ENCODE measurements around the gene SCYGR1. TPM values are rescaled to one million over a fixed set of nuclear protein-coding genes. Genes with fewer than 3 reads are reported as not detected.
"Not testable (repeated sequence)": the region's sequence is repeated elsewhere in the genome, so short reads cannot be mapped to it uniquely, and the experiment has no call there.

Gene SCYGR1
- total RNA-seq, result not detected in 2 replicates

GRCh38 chr2:227387583-227387982 lies at the start of gene SCYGR1:
Gene SCYGR1 (minus strand): TSS chr2:227387949. CDS start chr2:227387949, 0 bp downstream.
- intact Hi-C loops (cut with micrococcal nuclease), result not testable (repeated sequence)

- intact Hi-C loops (cut with micrococcal nuclease), result no loop called here
Measured at GRCh38 chr2:227436436-227437174, 48.9 kb upstream of the SCYGR1 start.

- intact Hi-C loops (cut with micrococcal nuclease), result no loop called here
Measured at GRCh38 chr2:227433171-227433570, 45.4 kb upstream of the SCYGR1 start.

GRCh38 chr2:227430639-227431038 lies 42.9 kb upstream of the SCYGR1 start:
- intact Hi-C loops (cut with micrococcal nuclease), result no loop called here

GRCh38 chr2:227428731-227429285 lies 41.1 kb upstream of the SCYGR1 start:
- intact Hi-C loops (cut with micrococcal nuclease), result no loop called here

- intact Hi-C loops (cut with micrococcal nuclease), result no loop called here
Measured at GRCh38 chr2:227423656-227424499, 36.1 kb upstream of the SCYGR1 start.

- intact Hi-C loops (cut with micrococcal nuclease), result no loop called here
Measured at GRCh38 chr2:227420087-227421052, 32.6 kb upstream of the SCYGR1 start.

GRCh38 chr2:227416701-227417100 lies 29.0 kb upstream of the SCYGR1 start:
- intact Hi-C loops (cut with micrococcal nuclease), result no loop called here

GRCh38 chr2:227415538-227416424 lies 28.0 kb upstream of the SCYGR1 start:
- intact Hi-C loops (cut with micrococcal nuclease), result no loop called here

- intact Hi-C loops (cut with micrococcal nuclease), result no loop called here
Measured at GRCh38 chr2:227414846-227415245, 27.1 kb upstream of the SCYGR1 start.

- intact Hi-C loops (cut with micrococcal nuclease), result no loop called here
Measured at GRCh38 chr2:227413371-227413770, 25.6 kb upstream of the SCYGR1 start.

- intact Hi-C loops (cut with micrococcal nuclease), result no loop called here
Measured at GRCh38 chr2:227412877-227413276, 25.1 kb upstream of the SCYGR1 start.

- intact Hi-C loops (cut with micrococcal nuclease), result loop anchor here (1.0 to 2.0 kb wide), 3 partner anchors 50 to 87 kb away; partner anchors contain the start of genes AGFG1 and MFF
Measured at GRCh38 chr2:227411990-227412350, 24.2 kb upstream of the SCYGR1 start.

- intact Hi-C loops (cut with micrococcal nuclease), result loop anchor here (1.0 to 2.0 kb wide), 3 partner anchors 51 to 86 kb away; partner anchors contain the start of genes AGFG1 and MFF
Measured at GRCh38 chr2:227411320-227411989, 23.7 kb upstream of the SCYGR1 start.

GRCh38 chr2:227410191-227410590 lies 22.4 kb upstream of the SCYGR1 start:
- intact Hi-C loops (cut with micrococcal nuclease), result loop anchor here (2.0 kb wide), 1 partner anchor 63 kb away; the partner anchor contains the start of gene AGFG1

- intact Hi-C loops (cut with micrococcal nuclease), result loop anchor here (2.0 to 10.0 kb wide), 2 partner anchors 359 to 457 kb away; no protein-coding TSS in a partner anchor
Measured at GRCh38 chr2:227407591-227408151, 19.9 kb upstream of the SCYGR1 start.

- intact Hi-C loops (cut with micrococcal nuclease), result loop anchor here (1.0 to 10.0 kb wide), 3 partner anchors 252 to 458 kb away; no protein-coding TSS in a partner anchor
Measured at GRCh38 chr2:227406177-227407031, 18.7 kb upstream of the SCYGR1 start.
